ENCODE measurements around the gene RNF113B.

GRCh38 chr13:98150832-98151479, 26.1 kb downstream of the RNF113B start:
- TF ChIP-seq CTCF (IDR thresholded peaks at IDR 0.05; ENCODE audit: borderline replicate concordance, extremely low read depth, low read length, poor library complexity, severe bottlenecking) (no peak), EZH2 (IDR thresholded peaks at IDR 0.05; ENCODE audit: borderline replicate concordance, low read depth, low read length, severe bottlenecking) (no peak)

All from DND-41 (cell line).